A549 treated with CORT108297 at 1 μM for 4 hours (cell line): Measurements from ENCODE around the gene PRSS36. TPM values are rescaled to one million over a fixed set of nuclear protein-coding genes. Genes with fewer than 3 reads are reported as not detected.

Experiments used
- total RNA-seq: library from RNA; stranded (reverse); fragments of 200-300 nt; extraction: Qiagen RNA extraction; gene quantifications from 5 replicates; pipeline ENCODE4 v1.2.3, GENCODE V29; 2022

PRSS36 gene
- total RNA-seq = 0.58 to 1.1 TPM (median 0.72 TPM) in 5 replicates

GRCh38 chr16:31149894-31150890, at the start of gene PRSS36:
Gene PRSS36 (minus strand): TSS chr16:31150066. CDS start chr16:31150035, 31 bp downstream.

GRCh38 chr16:31179747-31180459, 30.0 kb upstream of the PRSS36 start, which contains the start of gene FUS:
Gene FUS (plus strand): TSS chr16:31180139. CDS start chr16:31180215, 76 bp downstream.

DNA sequence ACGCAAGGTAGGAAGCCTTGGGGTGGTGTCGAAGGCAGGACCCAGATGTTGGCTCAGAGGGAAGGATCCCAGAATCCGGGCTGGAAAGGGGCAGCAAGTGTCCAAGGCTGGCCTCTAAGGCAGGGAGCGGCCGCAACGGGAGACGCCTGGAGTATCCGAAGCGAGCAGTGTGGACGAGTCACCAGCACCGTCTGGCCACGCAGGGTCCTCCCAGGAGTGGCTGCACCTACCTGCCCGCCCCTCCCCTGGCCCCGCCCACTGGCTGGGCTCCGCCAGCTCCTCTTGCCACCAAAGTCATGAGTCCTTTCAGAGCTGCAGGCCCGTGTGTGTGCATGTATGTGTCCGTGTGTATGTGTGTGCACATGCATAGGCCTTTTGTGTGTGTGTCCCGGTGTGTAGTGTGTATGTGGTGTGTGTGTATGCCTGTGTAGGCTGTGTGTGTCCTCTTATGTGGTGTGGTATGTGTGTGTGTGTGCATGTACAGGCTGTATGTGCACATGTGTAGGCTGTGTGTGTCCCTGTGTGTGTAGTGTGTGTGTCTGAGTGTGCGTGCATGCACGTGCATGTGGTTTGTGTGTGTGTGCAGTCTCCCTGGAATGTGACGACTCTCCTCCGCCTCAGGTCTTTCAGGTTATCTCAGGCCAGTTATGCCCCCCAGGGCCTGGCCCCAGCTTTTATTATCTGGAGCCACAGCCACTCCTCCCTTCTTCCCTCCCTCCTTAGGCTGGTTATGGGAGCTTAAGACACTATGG, 14.2 kb downstream of the PRSS36 start, which contains the start of gene PRSS8:
Gene PRSS8, minus strand, starts transcription at position 193 of the 752 bp plus-strand sequence. CDS start 229 bp downstream, outside the sequence.

DNA sequence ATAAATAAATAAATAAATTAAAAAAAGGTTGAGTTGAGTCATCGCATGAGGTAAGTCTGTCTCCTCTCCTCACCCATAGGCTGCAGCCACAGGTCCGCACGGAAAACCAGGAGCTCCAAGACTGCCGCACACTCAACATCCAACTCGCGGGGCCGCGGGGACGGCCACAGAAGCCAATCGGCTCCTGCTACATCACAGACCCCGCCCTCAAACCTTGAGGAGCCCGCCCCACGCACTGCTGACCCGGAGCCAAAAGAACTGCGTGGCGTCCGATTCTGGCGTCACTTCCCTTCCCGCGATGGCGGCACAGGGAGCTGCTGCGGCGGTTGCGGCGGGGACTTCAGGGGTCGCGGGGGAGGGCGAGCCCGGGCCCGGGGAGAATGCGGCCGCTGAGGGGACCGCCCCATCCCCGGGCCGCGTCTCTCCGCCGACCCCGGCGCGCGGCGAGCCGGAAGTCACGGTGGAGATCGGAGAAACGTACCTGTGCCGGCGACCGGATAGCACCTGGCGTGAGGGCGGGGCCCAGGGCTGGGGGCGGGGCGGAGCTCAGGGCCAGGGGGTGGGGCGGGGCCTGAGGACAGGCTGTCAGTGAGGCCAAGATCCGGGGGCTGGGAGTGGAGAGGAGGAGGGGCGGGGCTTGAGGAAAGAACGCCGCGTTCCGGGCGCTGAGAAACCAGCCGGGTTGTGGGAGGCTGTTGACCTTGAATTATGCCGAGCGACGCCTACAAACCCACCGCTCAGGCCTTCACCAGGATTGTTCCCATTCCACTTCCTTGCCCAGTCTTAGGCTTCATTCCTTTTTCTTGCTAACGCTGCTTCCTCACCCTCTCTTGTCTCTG, 32.3 kb downstream of the PRSS36 start, which contains the start of gene KAT8:
Gene KAT8, plus strand, starts transcription at position 281 of the 839 bp plus-strand sequence. Its CDS starts 18 bp downstream, at position 299.

GRCh38 chr16:31108035-31108793, 41.7 kb downstream of the PRSS36 start, which contains the start of gene BCKDK:
Gene BCKDK (plus strand): TSS chr16:31108386. CDS start chr16:31109224, 838 bp downstream.

DNA sequence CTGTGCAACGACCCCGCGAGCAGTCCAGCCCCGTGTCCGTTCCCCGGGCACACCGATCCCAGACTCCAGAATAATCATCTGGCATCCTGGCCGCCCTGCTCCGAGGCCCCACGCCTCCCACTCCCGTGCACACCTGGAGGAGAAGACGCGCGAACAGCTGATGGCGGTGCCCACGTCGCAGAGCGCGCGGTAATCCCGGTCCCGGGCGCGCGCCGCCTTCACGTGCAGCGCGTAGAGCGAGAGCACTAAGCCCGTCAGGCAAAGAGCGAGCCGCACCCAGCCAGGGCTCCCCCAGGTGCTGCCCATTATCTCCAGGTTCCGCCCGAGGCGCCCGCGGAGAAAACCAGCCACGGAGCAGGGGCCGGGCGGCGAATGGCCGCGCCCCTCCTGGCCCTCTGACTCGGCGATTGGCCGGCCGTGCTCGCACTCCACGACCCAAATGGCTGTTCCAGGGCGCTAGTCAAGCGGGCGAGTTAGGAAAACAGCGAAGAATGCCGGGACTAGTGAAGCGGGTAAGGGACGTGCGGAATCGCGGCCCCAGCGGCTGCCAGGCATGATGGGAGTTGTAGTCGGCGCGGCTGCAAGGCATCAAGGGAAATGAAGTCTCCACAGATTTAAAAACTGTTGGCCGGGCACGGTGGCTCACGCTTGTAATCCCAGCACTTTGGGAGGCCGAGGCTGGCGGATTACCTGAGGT, 55.3 kb downstream of the PRSS36 start, which contains the start of gene VKORC1:
Gene VKORC1, minus strand, starts transcription at position 374 of the 697 bp plus-strand sequence. Its CDS starts 68 bp downstream, at position 306.

Other genes with a start within 250 kb of the PRSS36 start
- gene FBXL19, start 226.5 kb downstream of the PRSS36 start, total RNA-seq = 13.9 to 22.2 TPM (median 20.1 TPM) in 5 replicates
- 10.1 to 17.2 TPM (median 14.7 TPM) in 5 replicates for gene ORAI3, start 201.0 kb downstream of the PRSS36 start, total RNA-seq
- gene SETD1A, start 192.3 kb downstream of the PRSS36 start, total RNA-seq = 16.0 to 22.1 TPM (median 21.3 TPM) in 5 replicates
- gene HSD3B7, start 164.9 kb downstream of the PRSS36 start, total RNA-seq = 13.0 to 16.0 TPM (median 15.0 TPM) in 5 replicates
- gene STX1B, start 139.4 kb downstream of the PRSS36 start, total RNA-seq = 1.5 to 1.9 TPM (median 1.7 TPM) in 5 replicates
- gene STX4, start 116.5 kb downstream of the PRSS36 start, total RNA-seq = 60.0 to 76.0 TPM (median 70.3 TPM) in 5 replicates
- gene ZNF668, start 75.8 kb downstream of the PRSS36 start, total RNA-seq = 11.6 to 22.1 TPM (median 15.2 TPM) in 5 replicates
- 7.5 to 12.1 TPM (median 10.1 TPM) in 5 replicates for gene ZNF646, start 75.6 kb downstream of the PRSS36 start, total RNA-seq
- 1.1 to 3.1 TPM (median 1.4 TPM) in 5 replicates for gene PRSS53, start 61.1 kb downstream of the PRSS36 start, total RNA-seq
- 99.7 to 146 TPM (median 144 TPM) in 5 replicates for gene VKORC1, start 55.3 kb downstream of the PRSS36 start, total RNA-seq
- gene BCKDK, start 41.7 kb downstream of the PRSS36 start, total RNA-seq = 40.3 to 51.5 TPM (median 48.2 TPM) in 5 replicates
- gene KAT8, start 32.4 kb downstream of the PRSS36 start, total RNA-seq = 35.4 to 40.3 TPM (median 39.2 TPM) in 5 replicates
- 0.41 to 0.76 TPM (median 0.57 TPM) in 5 replicates for gene PRSS8, start 14.3 kb downstream of the PRSS36 start, total RNA-seq
- 507 to 553 TPM (median 516 TPM) in 5 replicates for gene FUS, start 30.1 kb upstream of the PRSS36 start, total RNA-seq
- 25.7 to 50.2 TPM (median 42.9 TPM) in 5 replicates for gene PYCARD, start 52.7 kb upstream of the PRSS36 start, total RNA-seq
- gene TRIM72, start 64.1 kb upstream of the PRSS36 start, total RNA-seq = 0.02 to 0.07 TPM (median 0.02 TPM) in 5 replicates
- not detected in 5 replicates for gene PYDC1, start 67.1 kb upstream of the PRSS36 start, total RNA-seq
- gene ITGAM, start 109.9 kb upstream of the PRSS36 start, total RNA-seq = 1.4 to 2.8 TPM (median 2.4 TPM) in 5 replicates
- 1.1 to 1.9 TPM (median 1.7 TPM) in 5 replicates for gene ITGAX, start 205.1 kb upstream of the PRSS36 start, total RNA-seq
- gene ITGAD, start 243.3 kb upstream of the PRSS36 start, total RNA-seq = 0.02 TPM in 1 of 5 replicates, not detected in the others